Measurements from ENCODE around the gene ATG10.
"Not testable (repeated sequence)": the region's sequence is repeated elsewhere in the genome, so short reads cannot be mapped to it uniquely, and the experiment has no call there.

ATG10 gene

DNA sequence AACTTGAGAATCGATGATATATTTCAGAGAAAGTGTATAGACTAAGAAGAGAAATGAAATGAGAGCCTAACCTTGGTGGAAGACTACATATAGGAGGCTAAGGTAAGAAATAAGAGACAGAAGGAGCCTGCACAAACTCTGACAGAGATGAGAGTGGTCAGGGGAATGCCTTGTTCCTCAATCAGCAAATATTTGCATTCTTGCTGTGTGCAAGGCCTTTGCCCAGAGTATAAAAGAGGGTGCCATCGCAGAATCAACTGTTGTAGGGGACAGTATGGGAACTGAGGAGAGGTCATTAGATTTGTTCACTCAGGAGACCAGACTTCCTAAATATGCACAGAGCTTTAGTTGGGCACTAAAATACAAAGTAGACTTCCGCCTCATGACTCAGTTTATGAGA, 137.2 kb downstream of the ATG10 start:
- TF ChIP-seq, protein P1, sequence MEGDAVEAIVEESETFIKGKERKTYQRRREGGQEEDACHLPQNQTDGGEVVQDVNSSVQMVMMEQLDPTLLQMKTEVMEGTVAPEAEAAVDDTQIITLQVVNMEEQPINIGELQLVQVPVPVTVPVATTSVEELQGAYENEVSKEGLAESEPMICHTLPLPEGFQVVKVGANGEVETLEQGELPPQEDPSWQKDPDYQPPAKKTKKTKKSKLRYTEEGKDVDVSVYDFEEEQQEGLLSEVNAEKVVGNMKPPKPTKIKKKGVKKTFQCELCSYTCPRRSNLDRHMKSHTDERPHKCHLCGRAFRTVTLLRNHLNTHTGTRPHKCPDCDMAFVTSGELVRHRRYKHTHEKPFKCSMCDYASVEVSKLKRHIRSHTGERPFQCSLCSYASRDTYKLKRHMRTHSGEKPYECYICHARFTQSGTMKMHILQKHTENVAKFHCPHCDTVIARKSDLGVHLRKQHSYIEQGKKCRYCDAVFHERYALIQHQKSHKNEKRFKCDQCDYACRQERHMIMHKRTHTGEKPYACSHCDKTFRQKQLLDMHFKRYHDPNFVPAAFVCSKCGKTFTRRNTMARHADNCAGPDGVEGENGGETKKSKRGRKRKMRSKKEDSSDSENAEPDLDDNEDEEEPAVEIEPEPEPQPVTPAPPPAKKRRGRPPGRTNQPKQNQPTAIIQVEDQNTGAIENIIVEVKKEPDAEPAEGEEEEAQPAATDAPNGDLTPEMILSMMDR (IDR thresholded peaks at IDR 0.05): no peak
- Histone ChIP-seq H3K4me3 (no peak overlapping the region), H3K27ac (no peak overlapping the region)
- DNase-seq (ENCODE audit: low spot score): no peak

DNA sequence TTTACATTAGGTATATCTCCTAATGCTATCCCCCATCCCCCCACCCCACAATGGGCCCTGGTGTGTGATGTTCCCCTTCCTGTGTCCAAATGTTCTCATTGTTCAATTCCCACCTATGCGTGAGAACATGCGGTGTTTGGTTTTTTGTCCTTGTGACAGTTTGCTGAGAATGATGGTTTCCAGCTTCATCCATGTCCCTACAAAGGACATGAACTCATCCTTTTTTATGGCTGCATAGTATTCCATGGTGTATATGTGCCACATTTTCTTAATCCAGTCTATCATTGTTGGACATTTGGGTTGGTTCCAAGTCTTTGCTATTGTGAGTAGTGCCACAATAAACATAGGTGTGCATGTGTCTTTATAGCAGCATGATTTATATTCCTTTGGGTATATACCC, 138.1 kb downstream of the ATG10 start:
- H3K27ac ChIP-seq; H3K4me3 ChIP-seq; DNase-seq (ENCODE audit: low spot score): not testable (repeated sequence)

DNA sequence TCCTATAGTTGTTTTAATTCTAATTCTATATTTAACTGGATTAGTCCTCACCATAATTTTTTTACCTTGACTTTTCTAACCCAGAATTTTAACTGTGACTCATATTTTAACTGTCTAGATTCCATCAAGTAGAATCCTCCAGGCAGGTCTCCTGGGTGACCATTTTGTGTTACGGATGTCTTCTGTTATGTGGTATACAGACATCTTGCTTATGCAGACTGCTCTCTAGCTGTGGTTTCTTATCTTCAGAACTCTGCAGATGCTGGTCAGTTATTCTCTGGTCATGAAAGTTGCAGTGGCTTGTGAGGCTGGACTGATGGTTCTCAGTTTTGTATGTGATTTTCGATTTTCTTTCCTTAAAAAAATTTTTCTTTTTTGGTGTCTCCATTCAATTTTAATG, 139.4 kb downstream of the ATG10 start:
- no peak overlapping the region for H3K27ac ChIP-seq
- H3K4me3 ChIP-seq: no peak overlapping the region
- DNase-seq (ENCODE audit: low spot score): no peak
- TF ChIP-seq, protein P1 (IDR thresholded peaks at IDR 0.05): no peak

DNA sequence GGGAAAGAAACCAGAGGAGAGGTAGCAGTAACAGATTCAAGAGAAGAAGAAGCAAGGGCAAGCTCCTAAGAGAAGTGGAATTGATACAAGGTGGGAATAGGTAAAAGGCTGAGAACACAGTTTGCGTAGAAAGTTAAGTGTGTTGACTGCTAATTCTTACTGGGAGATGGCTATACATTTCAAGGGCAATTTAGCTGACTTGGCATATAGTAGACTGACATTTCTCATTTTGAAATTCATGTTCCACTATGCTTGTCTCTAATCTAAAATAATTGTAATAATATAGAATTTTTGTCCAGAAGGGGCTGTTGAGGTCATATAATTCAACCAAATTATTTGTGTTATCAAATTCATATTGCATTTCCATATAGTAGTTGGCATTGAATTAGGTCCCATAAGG, 144.0 kb downstream of the ATG10 start:
- Histone ChIP-seq H3K27ac (no peak overlapping the region), H3K4me3 (no peak overlapping the region)
- no peak for DNase-seq (ENCODE audit: low spot score)
- TF ChIP-seq, protein P1 (IDR thresholded peaks at IDR 0.05): no peak

DNA sequence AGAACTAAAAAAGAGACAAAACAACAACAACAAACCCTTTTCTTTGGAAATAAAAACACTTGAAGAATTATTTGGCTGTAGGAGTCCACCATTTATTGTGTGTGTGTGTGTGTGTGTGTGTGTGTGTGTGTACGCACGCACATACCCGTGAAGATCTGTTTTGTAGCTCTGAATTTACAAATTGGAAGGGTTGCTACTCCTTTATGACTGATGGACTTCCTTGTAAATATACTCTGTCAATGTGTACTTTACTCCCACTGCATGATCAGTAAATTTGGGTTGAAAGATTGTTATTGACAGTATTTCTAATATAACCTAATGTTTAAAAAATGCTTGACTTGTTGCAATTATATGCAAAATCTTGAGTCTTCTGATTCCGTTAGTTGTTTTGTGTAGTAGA, 148.1 kb downstream of the ATG10 start:
- Histone ChIP-seq H3K27ac (no peak overlapping the region), H3K4me3 (no peak overlapping the region)
- TF ChIP-seq, protein P1 (IDR thresholded peaks at IDR 0.05): no peak
- DNase-seq (ENCODE audit: low spot score): no peak

DNA sequence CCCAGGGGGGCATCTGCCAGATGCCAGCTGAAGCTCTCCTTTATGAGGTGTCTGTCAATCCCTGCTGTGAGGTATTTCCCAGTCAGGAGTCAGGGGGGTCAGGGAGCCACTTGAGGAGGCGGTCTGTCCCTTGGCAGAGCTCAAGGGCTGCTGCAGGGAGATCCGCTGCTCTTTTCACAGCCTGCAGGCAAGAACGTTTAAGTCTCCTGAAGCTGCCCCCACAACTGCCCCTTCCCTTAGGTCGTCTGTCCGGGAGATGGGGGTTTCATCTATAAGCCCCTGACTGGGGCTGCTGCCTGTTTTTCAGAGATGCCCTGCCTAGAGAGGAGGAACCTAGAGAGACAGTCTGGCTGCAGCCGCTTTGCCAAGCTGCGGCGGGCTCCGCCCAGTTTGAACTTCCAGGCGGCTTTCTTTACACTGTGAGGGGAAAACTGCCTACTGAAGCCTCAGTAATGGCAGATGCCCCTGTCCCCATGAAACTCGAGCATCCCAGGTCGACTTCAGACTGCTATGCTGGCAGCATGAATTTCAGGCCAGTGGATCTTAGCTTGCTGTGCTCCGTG, 158.0 kb downstream of the ATG10 start:
- DNase-seq (ENCODE audit: low spot score): no peak
- H3K27ac ChIP-seq: no peak overlapping the region
- H3K4me3 ChIP-seq: no peak overlapping the region
- TF ChIP-seq, protein P1 (IDR thresholded peaks at IDR 0.05): no peak

DNA sequence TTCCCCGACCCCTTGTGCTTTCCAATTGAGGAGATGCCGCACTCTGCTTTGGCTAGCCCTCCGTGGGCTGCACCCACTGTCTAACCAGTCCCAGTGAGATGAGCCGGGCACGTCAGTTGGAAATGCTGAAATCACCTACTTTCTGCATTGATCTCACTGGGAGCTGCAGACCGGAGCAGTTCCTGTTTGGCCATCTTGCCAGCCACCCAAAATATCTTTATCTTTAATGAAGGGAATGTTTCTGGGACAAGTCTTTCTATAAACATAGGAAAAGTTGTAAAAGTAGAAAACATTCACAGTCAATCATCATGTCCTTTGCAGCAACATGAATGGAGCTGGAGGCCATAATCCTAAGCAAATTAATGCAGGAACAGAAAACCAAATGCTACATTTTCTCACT, 158.8 kb downstream of the ATG10 start:
- no peak for DNase-seq (ENCODE audit: low spot score)
- TF ChIP-seq, protein P1 (IDR thresholded peaks at IDR 0.05): no peak
- no peak overlapping the region for H3K4me3 ChIP-seq
- no peak overlapping the region for H3K27ac ChIP-seq

DNA sequence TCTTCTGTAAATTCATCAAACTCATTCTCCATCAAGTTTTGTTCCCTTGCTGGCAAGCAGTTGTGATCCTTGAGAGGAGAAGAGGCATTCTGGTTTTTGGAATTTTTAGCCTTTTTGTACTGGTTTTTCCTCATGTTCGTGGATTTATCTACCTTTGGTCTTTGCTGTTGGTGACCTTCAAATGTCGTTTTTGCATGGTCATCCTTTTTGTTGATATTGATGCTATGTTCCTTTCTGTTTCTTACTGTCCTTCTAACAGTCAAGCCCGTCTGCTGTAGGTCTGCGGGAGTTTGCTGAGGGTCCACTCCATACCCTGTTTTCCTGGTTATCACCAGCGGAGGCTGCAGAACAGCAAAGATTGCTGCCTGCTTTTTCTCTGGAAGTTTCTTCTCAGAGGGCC, 165.4 kb downstream of the ATG10 start:
- no peak overlapping the region for H3K4me3 ChIP-seq

DNA sequence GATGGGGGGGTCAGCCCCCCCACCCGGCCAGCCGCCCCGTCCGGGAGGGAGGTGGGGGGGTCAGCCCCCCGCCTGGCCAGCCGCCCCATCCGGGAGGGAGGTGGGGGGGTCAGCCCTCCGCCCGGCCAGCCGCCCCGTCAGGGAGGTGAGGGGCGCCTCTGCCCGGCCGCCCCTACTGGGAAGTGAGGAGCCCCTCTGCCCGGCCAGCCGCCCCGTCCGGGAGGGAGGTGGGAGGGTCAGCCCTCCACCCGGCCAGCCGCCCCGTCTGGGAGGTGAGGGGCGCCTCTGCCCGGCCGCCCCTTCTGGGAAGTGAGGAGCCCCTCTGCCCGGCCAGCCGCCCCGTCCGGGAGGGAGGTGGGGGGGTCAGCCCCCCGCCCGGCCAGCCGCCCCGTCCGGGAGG, 168.0 kb downstream of the ATG10 start:
- DNase-seq (ENCODE audit: low spot score); H3K27ac ChIP-seq; H3K4me3 ChIP-seq: not testable (repeated sequence)

More for the DNA sequence above, 165.4 kb downstream of the ATG10 start:
- DNase-seq (ENCODE audit: low spot score): no peak
- TF ChIP-seq, protein P1 (IDR thresholded peaks at IDR 0.05): no peak
- no peak overlapping the region for H3K27ac ChIP-seq

Measured in coronary artery (tissue), 2 donors.